Bronchial epithelial cell (primary cell): Measurements from ENCODE around the gene CRAMP1. TPM values are rescaled to one million over a fixed set of nuclear protein-coding genes. Genes with fewer than 3 reads are reported as not detected.

Experiments used
- DNase-seq: peaks from one replicate; pipeline ENCODE4 v3.0.0-alpha.2; 2010; ENCODE audit warnings: low read depth
- FAIRE-seq: peaks from 2 replicates; lab custom pipeline; 2011; peaks lifted over from hg19 to GRCh38; lab: Jason Lieb, UNC
- H3K27me3 ChIP-seq: 2 replicates; pipeline ENCODE4 v1.5.1; 2011; ENCODE audit warnings: low read length; ENCODE audit not compliant: control insufficient read depth, insufficient read depth
- H3K36me3 ChIP-seq: 2 replicates; pipeline ENCODE4 v1.5.1; 2011; ENCODE audit warnings: low read length; ENCODE audit not compliant: control insufficient read depth, insufficient read depth
- H3K4me3 ChIP-seq: 2 replicates; pipeline ENCODE4 v1.5.1; 2011; ENCODE audit warnings: mild to moderate bottlenecking, low read depth, low read length, control low read depth
- total RNA-seq: library from RNA; depleted of rRNA; stranded (reverse); fragments of >200 nt; gene quantifications from 2 replicates; pipeline ENCODE4 v1.2.1, GENCODE V29; 2014
- TF ChIP-seq, protein P1 (sequence below): IDR thresholded peaks from 2 replicates; pipeline ENCODE4 v1.5.1; 2011; ENCODE audit warnings: mild to moderate bottlenecking, moderate library complexity, low read length, control low read depth, inconsistent platforms; ENCODE audit not compliant: insufficient read depth, severe bottlenecking

Gene CRAMP1
- total RNA-seq, 1 donor from 2014 or later = 3.9 TPM

DNA sequence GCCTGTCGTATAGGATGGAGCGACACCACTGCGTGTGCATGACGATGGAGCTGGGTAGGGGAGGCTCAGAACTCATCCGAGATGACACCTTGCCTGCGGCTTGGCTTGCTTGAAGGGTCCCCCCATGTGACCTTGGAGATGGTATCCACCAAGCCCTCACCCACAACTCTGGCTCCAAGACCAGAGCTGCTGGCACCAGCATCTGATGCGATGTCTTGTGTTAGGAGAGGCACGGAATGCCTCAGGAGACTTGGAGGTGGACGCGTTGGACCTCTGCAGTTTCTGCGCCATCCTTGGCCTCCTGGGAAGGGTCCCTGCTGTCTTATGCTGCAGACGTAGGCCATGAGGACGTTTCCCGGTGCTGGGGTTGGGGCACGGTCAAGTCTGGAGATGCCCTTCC lies 7.8 kb downstream of the CRAMP1 start:
- no peak for FAIRE-seq
- H3K27me3 ChIP-seq = no peaks in the 10 kb centered on the region
- TF ChIP-seq, protein P1, sequence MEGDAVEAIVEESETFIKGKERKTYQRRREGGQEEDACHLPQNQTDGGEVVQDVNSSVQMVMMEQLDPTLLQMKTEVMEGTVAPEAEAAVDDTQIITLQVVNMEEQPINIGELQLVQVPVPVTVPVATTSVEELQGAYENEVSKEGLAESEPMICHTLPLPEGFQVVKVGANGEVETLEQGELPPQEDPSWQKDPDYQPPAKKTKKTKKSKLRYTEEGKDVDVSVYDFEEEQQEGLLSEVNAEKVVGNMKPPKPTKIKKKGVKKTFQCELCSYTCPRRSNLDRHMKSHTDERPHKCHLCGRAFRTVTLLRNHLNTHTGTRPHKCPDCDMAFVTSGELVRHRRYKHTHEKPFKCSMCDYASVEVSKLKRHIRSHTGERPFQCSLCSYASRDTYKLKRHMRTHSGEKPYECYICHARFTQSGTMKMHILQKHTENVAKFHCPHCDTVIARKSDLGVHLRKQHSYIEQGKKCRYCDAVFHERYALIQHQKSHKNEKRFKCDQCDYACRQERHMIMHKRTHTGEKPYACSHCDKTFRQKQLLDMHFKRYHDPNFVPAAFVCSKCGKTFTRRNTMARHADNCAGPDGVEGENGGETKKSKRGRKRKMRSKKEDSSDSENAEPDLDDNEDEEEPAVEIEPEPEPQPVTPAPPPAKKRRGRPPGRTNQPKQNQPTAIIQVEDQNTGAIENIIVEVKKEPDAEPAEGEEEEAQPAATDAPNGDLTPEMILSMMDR = no peak
- DNase-seq = no peak
- H3K36me3 ChIP-seq = peaks cover 27% of the 10 kb centered on the region
- H3K4me3 ChIP-seq = no peak overlapping the region

DNA sequence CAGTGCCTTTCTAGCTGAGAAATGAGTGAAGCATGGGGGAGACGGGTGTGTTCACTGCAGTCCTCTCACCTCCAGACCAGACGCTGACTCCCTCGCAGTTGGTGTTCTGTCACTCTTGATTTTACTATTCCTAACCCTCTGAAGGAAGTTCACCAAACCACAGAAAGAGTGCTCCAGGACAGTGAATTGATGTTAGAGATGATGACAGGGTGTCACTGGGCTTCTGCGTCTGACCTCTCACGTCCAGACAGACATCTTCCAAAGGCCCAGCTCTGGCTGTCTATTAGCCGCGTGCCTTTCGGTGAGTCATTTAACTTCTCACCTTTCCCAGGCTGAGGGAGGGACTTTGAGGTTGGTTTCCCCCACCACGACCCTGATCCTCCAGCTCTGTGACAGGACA lies 8.2 kb downstream of the CRAMP1 start:
- FAIRE-seq (peak; percentile 90), DNase-seq (no peak)
- TF ChIP-seq, protein P1 = no peak
- no peak overlapping the region for H3K4me3 ChIP-seq
- no peaks in the 10 kb centered on the region for H3K27me3 ChIP-seq
- peaks cover 27% of the 10 kb centered on the region for H3K36me3 ChIP-seq

DNA sequence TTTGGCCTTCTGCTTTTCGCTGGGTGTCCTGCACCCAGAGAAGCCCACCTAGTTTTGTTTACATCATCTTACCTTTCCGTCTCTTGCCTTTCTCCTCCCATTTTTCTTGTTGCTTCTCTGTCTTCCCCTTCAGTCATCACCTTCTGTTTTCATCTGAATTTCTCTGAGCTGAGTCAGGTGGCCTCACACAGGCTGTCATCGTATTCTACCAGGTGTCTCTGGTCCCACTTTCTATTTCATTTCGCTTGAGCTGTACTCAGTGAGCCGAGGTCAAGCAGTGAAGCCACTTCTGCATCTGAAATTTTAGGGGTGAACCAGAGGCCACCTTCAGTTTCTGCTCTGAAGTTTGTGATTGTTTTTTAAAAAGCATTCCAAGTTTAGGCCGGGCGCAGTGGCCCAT lies 9.7 kb downstream of the CRAMP1 start:
- no peak overlapping the region for H3K4me3 ChIP-seq
- no peaks in the 10 kb centered on the region for H3K27me3 ChIP-seq
- TF ChIP-seq, protein P1 = no peak
- peaks cover 32% of the 10 kb centered on the region for H3K36me3 ChIP-seq
- FAIRE-seq (no peak), DNase-seq (no peak)

DNA sequence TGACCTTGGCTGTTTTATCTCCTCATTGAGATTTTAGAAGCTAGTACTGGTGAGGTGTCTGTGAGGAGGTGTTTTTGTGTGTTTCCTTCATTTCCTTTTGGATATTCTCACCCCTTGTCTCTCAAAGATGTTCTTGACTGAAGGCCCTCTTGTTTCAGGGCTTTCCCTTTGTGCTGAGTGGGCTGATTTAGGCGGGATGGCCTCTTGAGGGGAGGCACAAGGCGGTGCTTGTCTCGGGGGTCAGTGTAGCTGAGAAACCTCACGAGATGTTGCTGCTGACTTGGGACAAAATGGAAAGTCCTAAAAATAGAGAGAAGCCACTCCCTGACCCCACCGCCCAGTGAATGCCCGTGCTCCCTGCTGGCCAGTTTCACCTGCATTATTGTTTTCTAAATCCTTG lies 14.2 kb downstream of the CRAMP1 start:
- FAIRE-seq (no peak), DNase-seq (no peak)
- TF ChIP-seq, protein P1 = no peak
- Histone ChIP-seq H3K4me3 (no peak overlapping the region), H3K27me3 (no peaks in the 10 kb centered on the region), H3K36me3 (peaks cover 23% of the 10 kb centered on the region)

DNA sequence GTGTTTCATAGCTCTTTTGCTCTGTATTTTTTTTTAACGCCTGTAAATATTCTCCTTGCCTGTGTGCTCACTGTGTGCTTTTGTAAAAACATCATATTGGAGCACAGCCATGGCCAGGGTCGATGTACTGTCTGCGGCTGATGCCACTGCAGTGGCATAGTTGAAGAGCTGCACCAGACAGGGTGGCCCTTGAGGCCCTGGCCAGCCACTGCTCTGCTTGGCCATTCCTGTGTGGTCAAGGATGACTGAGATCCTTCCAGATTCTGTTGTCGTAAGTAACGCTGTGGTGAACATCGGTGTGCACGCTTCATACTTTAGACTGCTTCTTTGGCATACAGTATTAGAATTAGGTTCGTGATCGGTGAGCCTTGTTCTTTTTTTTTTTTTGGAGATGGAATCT lies 14.6 kb downstream of the CRAMP1 start:
- Histone ChIP-seq H3K27me3 (no peaks in the 10 kb centered on the region), H3K4me3 (no peak overlapping the region), H3K36me3 (peaks cover 20% of the 10 kb centered on the region)
- TF ChIP-seq, protein P1 = no peak
- FAIRE-seq (no peak), DNase-seq (no peak)

DNA sequence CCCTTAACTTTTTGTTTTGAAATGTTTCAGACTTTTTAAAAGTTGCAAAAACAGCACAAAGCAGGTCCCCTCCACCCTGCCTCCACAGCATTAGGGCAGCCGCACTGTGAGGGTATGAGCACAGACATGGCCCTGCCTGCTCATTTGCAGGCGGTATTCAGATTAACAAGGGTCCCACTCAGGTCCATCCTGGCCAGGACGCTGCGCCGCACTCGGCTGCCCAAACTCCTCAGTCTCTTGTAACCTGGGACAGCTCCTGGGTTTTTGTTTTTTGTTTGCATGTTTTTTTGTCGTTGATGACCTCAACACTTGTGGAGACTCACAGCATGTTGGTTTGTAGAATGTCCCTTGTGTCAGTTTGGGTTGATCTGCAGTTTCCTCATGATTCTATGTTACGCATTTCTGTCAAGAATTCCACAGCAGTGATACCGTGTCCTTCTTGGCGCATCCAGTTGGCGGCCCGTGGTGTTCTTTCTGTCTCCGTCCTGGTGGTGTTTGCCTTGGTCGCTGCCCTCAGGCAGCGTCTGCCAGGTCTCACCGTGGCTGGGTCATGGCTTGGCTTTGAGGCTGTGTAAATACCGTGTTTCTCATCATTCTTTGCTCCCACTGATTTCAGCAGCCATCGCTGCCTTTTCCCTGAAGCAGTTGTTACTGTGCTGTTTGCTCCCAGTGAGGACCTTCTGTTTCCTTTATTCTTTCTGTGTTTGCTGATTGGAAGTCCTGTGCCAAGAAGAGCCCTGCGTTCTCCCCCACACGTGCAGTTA lies 18.5 kb downstream of the CRAMP1 start:
- Histone ChIP-seq H3K36me3 (peaks cover 40% of the 10 kb centered on the region), H3K27me3 (no peaks in the 10 kb centered on the region), H3K4me3 (no peak overlapping the region)
- FAIRE-seq = peak; percentile 43
- TF ChIP-seq, protein P1 = no peak
- DNase-seq = no peak
